ENCODE data around the gene OGA.

The OGA gene

DNA sequence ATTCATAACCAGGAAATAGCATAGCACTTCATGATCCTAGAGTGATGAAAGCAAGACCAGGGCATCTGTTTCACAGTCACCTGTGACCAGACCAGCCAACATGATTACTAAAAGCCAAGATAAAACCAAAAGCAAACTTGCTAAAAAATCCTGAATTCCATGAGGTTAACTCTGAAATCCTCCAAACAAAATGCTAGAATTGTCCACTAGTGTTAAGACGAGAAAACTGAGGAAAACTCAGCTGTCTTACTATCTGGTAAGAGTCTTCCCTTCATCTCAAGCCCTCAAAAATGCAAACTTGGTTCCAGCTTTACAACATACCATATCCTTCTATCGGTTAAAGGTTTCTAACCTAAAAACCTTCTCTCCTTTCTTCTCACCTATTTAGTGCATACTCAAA, 33.7 kb downstream of the OGA start:
- ChIA-PET CTCF (interaction anchor here (0.7 to 9.3 kb wide), 7 partner anchors 10 to 571 kb away, joined by 3 to 265 read pairs (median 54); no protein-coding TSS in a partner anchor), POLR2A (no interaction called here)
- H3K4me3 ChIP-seq (ENCODE audit: low read depth, low read length), result no peak overlapping the region
- DNase-seq (ENCODE audit: low read depth, low spot score), result no peak
- TF ChIP-seq, protein P1, sequence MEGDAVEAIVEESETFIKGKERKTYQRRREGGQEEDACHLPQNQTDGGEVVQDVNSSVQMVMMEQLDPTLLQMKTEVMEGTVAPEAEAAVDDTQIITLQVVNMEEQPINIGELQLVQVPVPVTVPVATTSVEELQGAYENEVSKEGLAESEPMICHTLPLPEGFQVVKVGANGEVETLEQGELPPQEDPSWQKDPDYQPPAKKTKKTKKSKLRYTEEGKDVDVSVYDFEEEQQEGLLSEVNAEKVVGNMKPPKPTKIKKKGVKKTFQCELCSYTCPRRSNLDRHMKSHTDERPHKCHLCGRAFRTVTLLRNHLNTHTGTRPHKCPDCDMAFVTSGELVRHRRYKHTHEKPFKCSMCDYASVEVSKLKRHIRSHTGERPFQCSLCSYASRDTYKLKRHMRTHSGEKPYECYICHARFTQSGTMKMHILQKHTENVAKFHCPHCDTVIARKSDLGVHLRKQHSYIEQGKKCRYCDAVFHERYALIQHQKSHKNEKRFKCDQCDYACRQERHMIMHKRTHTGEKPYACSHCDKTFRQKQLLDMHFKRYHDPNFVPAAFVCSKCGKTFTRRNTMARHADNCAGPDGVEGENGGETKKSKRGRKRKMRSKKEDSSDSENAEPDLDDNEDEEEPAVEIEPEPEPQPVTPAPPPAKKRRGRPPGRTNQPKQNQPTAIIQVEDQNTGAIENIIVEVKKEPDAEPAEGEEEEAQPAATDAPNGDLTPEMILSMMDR (IDR thresholded peaks at IDR 0.05; ENCODE audit: insufficient read depth, low read length, missing control alignments), result no peak

DNA sequence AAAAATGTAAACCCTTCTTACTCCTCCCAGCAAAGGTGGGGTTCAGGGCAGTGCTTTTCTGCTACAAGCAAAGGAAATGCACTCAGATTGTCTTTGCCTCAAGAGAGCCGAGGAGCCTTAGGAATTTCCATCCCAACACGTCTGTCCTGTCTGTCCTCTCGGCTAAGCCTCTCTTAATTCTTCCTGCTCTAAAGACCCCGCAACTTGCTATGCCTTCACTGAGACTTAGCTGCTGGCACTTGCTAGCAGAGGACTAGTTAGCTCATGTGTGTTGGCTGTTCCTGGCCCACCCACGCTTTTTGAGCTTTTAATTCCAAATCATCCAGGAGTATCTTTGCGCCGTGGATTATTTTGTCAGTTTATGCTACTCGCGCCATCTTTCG, 34.5 kb downstream of the OGA start:
- DNase-seq (ENCODE audit: low read depth, low spot score), result no peak
- ChIA-PET CTCF (interaction anchor here (1.1 to 9.3 kb wide), 8 partner anchors 11 to 623 kb away, joined by 4 to 265 read pairs (median 36); no protein-coding TSS in a partner anchor), POLR2A (interaction anchor here (0.7 to 0.8 kb wide), 2 partner anchors 28 to 35 kb away, joined by 3 read pairs; no protein-coding TSS in a partner anchor)
- TF ChIP-seq, protein P1 (IDR thresholded peaks at IDR 0.05; ENCODE audit: insufficient read depth, low read length, missing control alignments), result no peak
- peak overlapping the region; percentile 84 for H3K4me3 ChIP-seq (ENCODE audit: low read depth, low read length)

DNA sequence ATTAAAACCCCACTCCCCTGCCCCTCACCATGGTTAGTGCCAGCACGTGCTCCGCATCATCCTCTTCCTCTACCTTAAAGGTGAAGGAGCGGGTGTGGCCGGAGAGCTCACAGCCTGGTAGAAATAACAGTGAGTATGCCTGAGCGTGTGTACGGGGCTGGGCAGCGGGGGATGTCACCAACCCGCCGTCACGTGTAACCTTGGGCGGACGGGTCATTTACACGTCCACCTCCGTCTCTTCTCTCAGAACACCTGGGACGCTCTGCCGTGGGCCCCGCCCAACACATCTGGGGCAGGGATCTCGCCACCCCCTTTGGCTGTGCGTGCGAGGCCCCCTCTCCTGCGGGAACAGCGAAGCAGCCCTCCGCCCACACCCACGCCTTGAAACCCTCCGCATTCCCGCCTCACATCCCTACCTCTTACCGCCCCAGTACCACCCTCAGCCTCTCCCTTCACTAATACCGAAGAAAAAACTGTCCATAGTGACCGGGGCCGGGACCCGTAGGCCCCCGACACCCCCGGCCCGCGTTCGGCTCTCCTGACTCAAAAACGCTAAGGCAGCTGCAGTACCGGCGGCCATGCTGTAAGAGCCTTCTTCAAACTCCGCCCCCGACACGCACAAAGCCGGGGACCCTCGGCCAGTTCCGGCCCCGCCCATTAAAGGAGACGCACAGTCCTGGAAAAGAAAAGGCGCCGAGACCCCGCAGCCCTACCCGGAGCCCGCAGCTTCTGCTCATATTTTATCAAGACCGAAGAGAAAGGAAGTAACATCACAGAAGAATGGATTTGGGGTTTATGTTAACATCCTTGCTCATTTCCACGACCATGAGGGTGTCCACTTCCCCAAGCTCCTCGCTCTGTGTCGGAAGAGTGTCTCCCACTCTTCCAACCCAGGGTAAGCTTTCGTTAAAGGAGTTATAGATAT, 35.2 kb downstream of the OGA start, which contains the start of gene NPM3:
Gene NPM3 (minus strand): TSS at position 636 of the 925 bp plus-strand sequence. CDS start 56 bp downstream, at position 580.
- ChIA-PET POLR2A (interaction anchor here (0.7 to 1.0 kb wide), 3 partner anchors 29 to 213 kb away, joined by 3 read pairs; no protein-coding TSS in a partner anchor), CTCF (interaction anchor here (0.6 to 9.3 kb wide), 21 partner anchors 10 to 829 kb away, joined by 3 to 265 read pairs (median 5); no protein-coding TSS in a partner anchor)
- TF ChIP-seq, protein P1 (IDR thresholded peaks at IDR 0.05; ENCODE audit: insufficient read depth, low read length, missing control alignments), result no peak
- H3K4me3 ChIP-seq (ENCODE audit: low read depth, low read length), result peak within 1 kb of the TSS; percentile 84
- DNase-seq (ENCODE audit: low read depth, low spot score), result no peak

DNA sequence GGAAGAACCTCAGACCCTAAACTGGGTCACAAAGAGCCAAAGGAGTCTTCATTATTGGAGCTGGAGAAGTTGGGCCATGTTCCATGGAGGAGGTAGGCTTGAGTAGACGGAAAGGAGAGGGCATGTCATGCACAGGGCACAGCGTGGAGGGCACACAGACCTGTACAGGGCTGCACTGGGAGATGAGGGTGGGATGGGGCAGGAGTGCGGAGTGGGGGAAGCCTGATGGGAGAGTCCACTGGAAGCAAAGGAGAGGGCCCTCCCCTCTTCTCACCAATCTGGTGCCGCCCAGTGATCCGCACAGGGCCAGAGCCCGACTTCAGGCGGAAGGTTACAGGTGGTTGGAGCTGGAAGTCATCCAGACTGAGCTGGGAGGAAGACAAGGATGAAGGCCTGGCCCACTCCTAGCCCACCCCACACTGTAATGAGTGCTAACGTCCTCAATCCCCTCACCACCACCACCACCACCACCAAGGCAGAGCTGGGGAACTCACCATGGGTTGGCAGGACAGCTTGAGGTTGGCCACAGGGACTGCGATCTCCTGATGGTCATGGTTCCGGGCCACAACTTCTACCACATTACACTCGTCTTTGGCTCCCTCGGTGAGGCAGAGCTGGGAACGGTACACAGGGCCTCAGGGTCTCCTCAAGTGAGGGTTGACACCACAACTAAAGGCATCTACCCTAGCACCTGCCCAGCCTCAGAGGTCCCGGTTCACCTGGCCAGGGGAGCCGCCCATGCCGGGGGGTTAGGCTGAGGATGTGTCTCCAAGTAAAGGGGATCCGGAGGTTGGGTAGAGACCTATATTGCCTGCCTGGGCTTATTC, 36.0 kb downstream of the OGA start:
- TF ChIP-seq, protein P1 (IDR thresholded peaks at IDR 0.05; ENCODE audit: insufficient read depth, low read length, missing control alignments), result no peak
- H3K4me3 ChIP-seq (ENCODE audit: low read depth, low read length), result peak overlapping the region; percentile 84
- no peak for DNase-seq (ENCODE audit: low read depth, low spot score)
- ChIA-PET CTCF (interaction anchor here (0.6 to 9.3 kb wide), 31 partner anchors 9 to 828 kb away, joined by 3 to 265 read pairs (median 5); partner anchors contain the start of genes DPCD and POLL), POLR2A (interaction anchor here (1.0 kb wide), 1 partner anchor 212 kb away, joined by 3 read pairs; no protein-coding TSS in a partner anchor)

DNA sequence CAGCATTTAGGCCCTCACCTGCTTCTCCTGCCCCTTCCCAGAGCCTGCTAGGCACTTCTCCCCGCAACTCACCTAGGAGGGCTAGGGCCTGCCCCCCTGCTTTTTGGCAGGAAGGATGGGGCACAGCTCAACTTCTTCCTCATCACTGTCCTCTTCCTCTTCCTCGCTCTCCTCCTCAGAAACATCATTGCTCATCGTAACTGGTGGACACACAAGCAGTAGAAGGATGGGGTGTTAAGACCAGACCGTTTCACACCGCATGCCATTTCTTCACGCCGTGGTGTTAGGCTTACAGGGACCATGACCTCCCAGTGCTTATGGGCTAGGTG, 36.6 kb downstream of the OGA start:
- ChIA-PET POLR2A (interaction anchor here (0.7 to 1.0 kb wide), 3 partner anchors 87 to 291 kb away, joined by 3 read pairs; partner anchors contain the start of gene FBXW4), CTCF (interaction anchor here (0.6 to 9.3 kb wide), 60 partner anchors 8 to 720 kb away, joined by 3 to 265 read pairs (median 5); partner anchors contain the start of genes DPCD, FBXW4, KAZALD1 and OGA)
- no peak overlapping the region; the same call in 1 of the 2 replicates for H3K4me3 ChIP-seq (ENCODE audit: low read depth, low read length)
- TF ChIP-seq, protein P1 (IDR thresholded peaks at IDR 0.05; ENCODE audit: insufficient read depth, low read length, missing control alignments), result no peak
- no peak for DNase-seq (ENCODE audit: low read depth, low spot score)
